ENCODE measurements around the gene S100B.

- TF ChIP-seq CTCF (IDR thresholded peaks at IDR 0.05; ENCODE audit: control extremely low read depth in 1 of 3, insufficient read depth in 1 of 3, low read depth in 1 of 3, low read length in 3 of 3), result no peak
- no peak for TF ChIP-seq ASH2L (IDR thresholded peaks at IDR 0.05; ENCODE audit: low read length)
- no peak for TF ChIP-seq EZH2 (IDR thresholded peaks at IDR 0.05; ENCODE audit: low read depth, low read length, severe bottlenecking)
- no peak for TF ChIP-seq TAF1 (IDR thresholded peaks at IDR 0.05; ENCODE audit: low read depth, low read length)
- TF ChIP-seq CHD7 (IDR thresholded peaks at IDR 0.05; ENCODE audit: insufficient replicate concordance, low read length), result no peak
- no peak for TF ChIP-seq TEAD4 (IDR thresholded peaks at IDR 0.05; ENCODE audit: low read depth, low read length)
- TF ChIP-seq USF2 (IDR thresholded peaks at IDR 0.05; ENCODE audit: low read length), result no peak
- TF ChIP-seq MAX (IDR thresholded peaks at IDR 0.05), result no peak
Observed at GRCh38 chr21:46550116-46550941, 54.6 kb downstream of the S100B start.

Measured in H1 (cell line).